GM23338 (cell line): ENCODE measurements around the gene EPX.

Experiments
- CREB1 ChIP-seq: fragments of 250-450 bp; sonication (Bioruptor Pico); IDR thresholded peaks from 2 replicates; pipeline ENCODE4 v1.5.0; 2020; ENCODE audit warnings: low read depth, mild to moderate bottlenecking, moderate library complexity
- ETS1 ChIP-seq: IDR thresholded peaks from 2 replicates; pipeline ENCODE4 v1.6.1; 2016; ENCODE audit warnings: antibody characterized with exemption
- EZH2 ChIP-seq: fragments of 200-600 bp; sonication (generic); IDR thresholded peaks from one replicate; pipeline ENCODE4 v1.8.0; 2017; ENCODE audit warnings: antibody characterized with exemption, mild to moderate bottlenecking, low read depth; ENCODE audit not compliant: unreplicated experiment
- EZH2phosphoT487 ChIP-seq: fragments of 200-600 bp; sonication (generic); IDR thresholded peaks from one replicate; pipeline ENCODE4 v1.8.1; 2018; ENCODE audit warnings: antibody characterized with exemption; ENCODE audit not compliant: unreplicated experiment
- JUNB ChIP-seq: IDR thresholded peaks from one replicate; pipeline ENCODE4 v1.6.1; 2016; ENCODE audit warnings: antibody characterized with exemption; ENCODE audit not compliant: unreplicated experiment
- NANOG ChIP-seq: IDR thresholded peaks from 2 replicates; pipeline ENCODE4 v1.6.1; 2016; ENCODE audit warnings: antibody characterized with exemption, borderline replicate concordance
- POLR2AphosphoS5 ChIP-seq: IDR thresholded peaks from 2 replicates; pipeline ENCODE4 v1.6.1; 2016; ENCODE audit warnings: antibody characterized with exemption, low read depth
- REST ChIP-seq: IDR thresholded peaks from one replicate; pipeline ENCODE4 v1.6.1; 2018; ENCODE audit warnings: antibody characterized with exemption; ENCODE audit not compliant: unreplicated experiment
- ZNF114 ChIP-seq: fragments of 250-450 bp; sonication (Bioruptor Pico); IDR thresholded peaks from 2 replicates; pipeline ENCODE4 v1.5.0; 2020; ENCODE audit warnings: mild to moderate bottlenecking, moderate library complexity
- ZNF331 ChIP-seq: fragments of 250-450 bp; sonication (Bioruptor Pico); IDR thresholded peaks from 2 replicates; pipeline ENCODE4 v1.5.0; 2020; ENCODE audit warnings: low read depth, mild to moderate bottlenecking, moderate library complexity
- TF ChIP-seq, protein P1 (sequence below), 2 experiments: fragments of 200-600 bp in 1 of 2; sonication (generic) in 1 of 2; conservative IDR thresholded peaks; 2 replicates each; pipeline versions ENCODE4 v1.5.1 to v1.6.1; 2016 to 2017; ENCODE audit warnings: antibody characterized with exemption in 2 of 2, low read depth in 2 of 2, mild to moderate bottlenecking in 2 of 2, moderate library complexity in 1 of 2

- TF ChIP-seq, protein P1, sequence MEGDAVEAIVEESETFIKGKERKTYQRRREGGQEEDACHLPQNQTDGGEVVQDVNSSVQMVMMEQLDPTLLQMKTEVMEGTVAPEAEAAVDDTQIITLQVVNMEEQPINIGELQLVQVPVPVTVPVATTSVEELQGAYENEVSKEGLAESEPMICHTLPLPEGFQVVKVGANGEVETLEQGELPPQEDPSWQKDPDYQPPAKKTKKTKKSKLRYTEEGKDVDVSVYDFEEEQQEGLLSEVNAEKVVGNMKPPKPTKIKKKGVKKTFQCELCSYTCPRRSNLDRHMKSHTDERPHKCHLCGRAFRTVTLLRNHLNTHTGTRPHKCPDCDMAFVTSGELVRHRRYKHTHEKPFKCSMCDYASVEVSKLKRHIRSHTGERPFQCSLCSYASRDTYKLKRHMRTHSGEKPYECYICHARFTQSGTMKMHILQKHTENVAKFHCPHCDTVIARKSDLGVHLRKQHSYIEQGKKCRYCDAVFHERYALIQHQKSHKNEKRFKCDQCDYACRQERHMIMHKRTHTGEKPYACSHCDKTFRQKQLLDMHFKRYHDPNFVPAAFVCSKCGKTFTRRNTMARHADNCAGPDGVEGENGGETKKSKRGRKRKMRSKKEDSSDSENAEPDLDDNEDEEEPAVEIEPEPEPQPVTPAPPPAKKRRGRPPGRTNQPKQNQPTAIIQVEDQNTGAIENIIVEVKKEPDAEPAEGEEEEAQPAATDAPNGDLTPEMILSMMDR (conservative IDR thresholded peaks at IDR 0.05; ENCODE audit: low read depth in 2 of 2): no peak
- no peak for TF ChIP-seq POLR2AphosphoS5
- no peak for TF ChIP-seq NANOG
- TF ChIP-seq EZH2: no peak
- TF ChIP-seq ETS1: no peak
- TF ChIP-seq ZNF114 (CRISPR knock-in tag): no peak
- no peak for TF ChIP-seq EZH2phosphoT487
- no peak for TF ChIP-seq CREB1 (CRISPR knock-in tag)
- TF ChIP-seq JUNB: no peak
- TF ChIP-seq REST: no peak
- TF ChIP-seq ZNF331 (CRISPR knock-in tag): no peak
Observed at GRCh38 chr17:58232707-58233156, 40.2 kb downstream of the EPX start.
